HepG2 (cell line): ENCODE data around the gene RNU7-1. TPM values are rescaled to one million over a fixed set of nuclear protein-coding genes. Genes with fewer than 3 reads are reported as not detected.
A peak's percentile ranks its signal among the peaks of the same experiment; 100 is the strongest.

Experiments used
- ATAC-seq: fragments of 200-7000 bp; cut with Tn5 transposase; 3 replicates; pipeline ENCODE4 v1.9.1; 2020; ENCODE audit warnings: mild to moderate bottlenecking, moderate library complexity
- BruUV-seq: library from RNA; stranded (reverse); fragments of 400-500 nt; replicated peaks from 2 replicates; lab custom pipeline; 2021; lab: Mats Ljungman, UMichigan
- CTCF ChIA-PET: fragments of 300-600 bp; formaldehyde crosslinking; extraction: SDS; loops from one replicate; lab custom pipeline; 2021; ENCODE audit warnings: low total read pairs, inconsistent platforms, low intra/inter-chr PET ratio; lab: Yijun Ruan, JAX
- POLR2A ChIA-PET: fragments of 350-600 bp; sonication (Branson Sonifier 250); formaldehyde crosslinking; loops from one replicate; lab custom pipeline; 2020; ENCODE audit warnings: antibody characterized with exemption, inconsistent platforms; lab: Yijun Ruan, JAX
- DNase-seq: peaks from one replicate; pipeline ENCODE4 v3.0.0-alpha.2; 2015; ENCODE audit warnings: low spot score
- FAIRE-seq: peaks from 3 replicates; lab custom pipeline; 2011; peaks lifted over from hg19 to GRCh38; lab: Jason Lieb, UNC
- H2AFZ ChIP-seq: one replicate; pipeline ENCODE4 v1.6.1; 2011; ENCODE audit warnings: low read length, inconsistent platforms
- H3K27ac ChIP-seq: fragments of 300-600 bp; 3 replicates; pipeline ENCODE4 v1.8.0; 2011; ENCODE audit warnings: mixed run types, mild to moderate bottlenecking, mixed read lengths, low read length, inconsistent platforms; ENCODE audit not compliant: insufficient read depth; ENCODE audit errors: extremely low read length
- H3K27me3 ChIP-seq, 2 experiments: fragments of 200-600 bp in 1 of 2; 2 replicates in 1 of 2; 3 replicates in 1 of 2; pipeline versions ENCODE4 v1.6.0 to v1.8.0; 2011; ENCODE audit warnings: low read length in 2 of 2, mild to moderate bottlenecking in 2 of 2, moderate library complexity in 2 of 2, inconsistent platforms in 1 of 2; ENCODE audit not compliant: insufficient read depth in 2 of 2, control insufficient read depth in 1 of 2
- H3K36me3 ChIP-seq, 2 experiments: fragments of 200-600 bp in 1 of 2; replicated peaks in 1 of 2; 2 replicates in 1 of 2; 3 replicates in 1 of 2; pipeline versions ENCODE4 v1.5.1 to v1.8.0; 2011; ENCODE audit warnings: low read length in 2 of 2, inconsistent platforms in 1 of 2; ENCODE audit not compliant: insufficient read depth in 2 of 2, control insufficient read depth in 1 of 2
- H3K4me1 ChIP-seq: 2 replicates; pipeline ENCODE4 v1.5.1; 2012; ENCODE audit warnings: low read length, inconsistent platforms; ENCODE audit not compliant: insufficient read depth
- H3K4me2 ChIP-seq: 2 replicates; pipeline ENCODE4 v1.6.0; 2011; ENCODE audit warnings: low read depth, low read length, inconsistent platforms
- H3K4me3 ChIP-seq, 3 experiments: fragments of 200-600 bp in 1 of 3; sonication (generic), shearing (Covaris generic) in 1 of 3; replicated peaks in 1 of 3; 2 replicates each; pipeline ENCODE4 v1.5.1; 2011 to 2016; ENCODE audit warnings: low read length in 3 of 3, inconsistent platforms in 2 of 3, low read depth in 2 of 3, mild to moderate bottlenecking in 2 of 3, control low read depth in 1 of 3, mixed read lengths in 1 of 3; ENCODE audit not compliant: insufficient read depth in 1 of 3
- H3K79me2 ChIP-seq: one replicate; pipeline ENCODE4 v1.6.1; 2011; ENCODE audit warnings: low read length, inconsistent platforms; ENCODE audit not compliant: insufficient read depth
- H3K9ac ChIP-seq: 2 replicates; pipeline ENCODE4 v1.6.0; 2011; ENCODE audit warnings: mild to moderate bottlenecking, low read depth, low read length, inconsistent platforms; ENCODE audit not compliant: insufficient read depth
- H3K9me3 ChIP-seq: 2 replicates; pipeline ENCODE4 v1.5.1; 2012; ENCODE audit warnings: mild to moderate bottlenecking, low read length
- H4K20me1 ChIP-seq: 2 replicates; pipeline ENCODE4 v1.6.0; 2011; ENCODE audit warnings: inconsistent platforms, mild to moderate bottlenecking, low read length, moderate library complexity; ENCODE audit not compliant: insufficient read depth
- AGO2 ChIP-seq: fragments of 200-400 bp; formaldehyde crosslinking; optimal IDR thresholded peaks from 2 replicates; pipeline ENCODE3; 2017; ENCODE audit warnings: mild to moderate bottlenecking, low read depth, low read length, moderate library complexity
- BCL3 ChIP-seq: sonication (generic); formaldehyde crosslinking; IDR thresholded peaks from 2 replicates; pipeline ENCODE4 v1.5.1; 2020; ENCODE audit warnings: mild to moderate bottlenecking, missing genetic modification reagents, moderate library complexity
- CBFB ChIP-seq: sonication (generic); formaldehyde crosslinking; IDR thresholded peaks from 2 replicates; pipeline ENCODE4 v1.4.0; 2020; ENCODE audit warnings: missing genetic modification reagents
- CREB1 ChIP-seq, 2 experiments: fragments of 450-650 bp in 1 of 2; IDR thresholded peaks; 2 replicates each; pipeline ENCODE4 v1.6.1; 2016 to 2017; ENCODE audit warnings: control low read depth in 1 of 2, mild to moderate bottlenecking in 1 of 2, missing compliant biosample characterization in 1 of 2, missing genetic modification characterization in 1 of 2
- ESRRA ChIP-seq: sonication (generic); formaldehyde crosslinking; IDR thresholded peaks from 2 replicates; pipeline ENCODE4 v1.5.1; 2020; ENCODE audit warnings: mild to moderate bottlenecking, low read depth, missing genetic modification reagents
- GPBP1L1 ChIP-seq: sonication (generic); formaldehyde crosslinking; IDR thresholded peaks from 2 replicates; pipeline ENCODE4 v1.5.0; 2020; ENCODE audit warnings: mild to moderate bottlenecking, missing genetic modification reagents
- HCFC1 ChIP-seq: fragments of 150-350 bp; IDR thresholded peaks from 2 replicates; pipeline ENCODE4 v1.6.1; 2014; ENCODE audit warnings: low read depth, low read length
- HDAC1 ChIP-seq: sonication (generic); formaldehyde crosslinking; IDR thresholded peaks from 2 replicates; pipeline ENCODE4 v1.5.1; 2020; ENCODE audit warnings: mild to moderate bottlenecking, missing genetic modification reagents
- KDM3A ChIP-seq: IDR thresholded peaks from 2 replicates; pipeline ENCODE4 v1.6.1; 2018; ENCODE audit warnings: low read depth, missing compliant biosample characterization
- MIXL1 ChIP-seq: IDR thresholded peaks from 2 replicates; pipeline ENCODE4 v1.6.1; 2016
- MLLT10 ChIP-seq: sonication (generic); formaldehyde crosslinking; IDR thresholded peaks from 2 replicates; pipeline ENCODE4 v1.4.0; 2020; ENCODE audit warnings: missing genetic modification reagents
- NAIF1 ChIP-seq: sonication (generic); formaldehyde crosslinking; IDR thresholded peaks from 2 replicates; pipeline ENCODE4 v1.5.0; 2020; ENCODE audit warnings: mild to moderate bottlenecking, missing genetic modification reagents, borderline replicate concordance
- NCOR1 ChIP-seq: fragments of 200-600 bp; sonication (generic); IDR thresholded peaks from 2 replicates; pipeline ENCODE4 v1.7.0; 2017; ENCODE audit warnings: antibody characterized with exemption, low read length, borderline replicate concordance
- PATZ1 ChIP-seq: sonication (generic); formaldehyde crosslinking; IDR thresholded peaks from 2 replicates; pipeline ENCODE4 v1.4.0; 2020; ENCODE audit warnings: missing genetic modification reagents
- PHF8 ChIP-seq: sonication (generic); formaldehyde crosslinking; IDR thresholded peaks from 2 replicates; pipeline ENCODE4 v1.5.0; 2020; ENCODE audit warnings: missing genetic modification reagents
- TARDBP ChIP-seq: sonication (generic); formaldehyde crosslinking; IDR thresholded peaks from 2 replicates; pipeline ENCODE4 v1.8.0; 2022; ENCODE audit warnings: mild to moderate bottlenecking, missing genetic modification reagents
- XBP1 ChIP-seq: sonication (generic); formaldehyde crosslinking; IDR thresholded peaks from 2 replicates; pipeline ENCODE4 v1.5.0; 2020; ENCODE audit warnings: missing genetic modification reagents
- ZNF350 ChIP-seq: sonication (generic); formaldehyde crosslinking; IDR thresholded peaks from 2 replicates; pipeline ENCODE4 v1.4.0; 2020; ENCODE audit warnings: mild to moderate bottlenecking, low read depth, missing genetic modification reagents, borderline replicate concordance
- ZNF749 ChIP-seq: sonication (generic); formaldehyde crosslinking; IDR thresholded peaks from 2 replicates; pipeline ENCODE4 v1.8.0; 2022; ENCODE audit warnings: mild to moderate bottlenecking, missing genetic modification reagents, moderate library complexity, borderline replicate concordance
- WGBS: methylation state at CpG from one replicate; pipeline ENCODE4 v1.1.6; 2017; ENCODE audit warnings: low lambda C conversion rate; 5-methylcytosine and 5-hydroxymethylcytosine counted together
- in situ Hi-C: cut with HindIII; loops from 2 replicates; pipeline ENCODE4 v1.10.0; 2017; ENCODE audit warnings: low pct_unique_long_range_greater_than_20kb; ENCODE audit not compliant: extremely low pct_ligation_motif_present
- intact Hi-C: fragments of 100-400 bp; cut with micrococcal nuclease; formaldehyde crosslinking; loops from one replicate; pipeline ENCODE4 v1.10.0; 2022; ENCODE audit not compliant: unreplicated experiment
- polyA plus RNA-seq, 8 experiments: library from polyadenylated mRNA; depleted of rRNA in 3 of 8; stranded (reverse) in 7 of 8; unstranded in 1 of 8; fragments of >200 nt; fragmentation: Illumina TruSeq in 4 of 8; extraction: Trizol in 4 of 8; gene quantifications; 2 replicates each; pipeline versions ENCODE4 v1.2.1 to v1.2.3, GENCODE V29; 2011 to 2016; ENCODE audit warnings: low read depth in 4 of 8, missing spikeins in 1 of 8, mixed read lengths in 1 of 8; ENCODE audit not compliant: insufficient read depth in 1 of 8
- total RNA-seq, 5 experiments: library from RNA; depleted of rRNA; stranded (reverse); fragments of >200 nt; fragmentation: Illumina TruSeq; extraction: Trizol; gene quantifications; 2 replicates each; pipeline ENCODE4 v1.2.3, GENCODE V29; 2016; ENCODE audit warnings: low read depth in 1 of 5
- TF ChIP-seq, protein P1 (sequence below): sonication (generic); formaldehyde crosslinking; IDR thresholded peaks from 2 replicates; pipeline ENCODE4 v1.5.0; 2020; ENCODE audit warnings: missing genetic modification reagents

Gene RNU7-1
- total and polyA plus RNA-seq, 2 of the 13 experiments (the other 11 are each of a cell fraction or from before 2014, with no cell fraction given), result not detected

- Histone ChIP-seq H3K4me3 (peak overlapping the region; percentile 82 to 93 (median 90)), H3K36me3 (peaks cover 0 to 1% of the 10 kb centered on the region in 2 experiments; a peak in 1 of 5 replicates), H3K9me3 (no peaks in the 10 kb centered on the region), H3K79me2 (peaks cover 30% of the 10 kb centered on the region), H3K27ac (peak overlapping the region; percentile 54), H3K4me1 (peaks cover 66% of the 10 kb centered on the region), H3K4me2 (peak overlapping the region; percentile 88), H4K20me1 (no peaks in the 10 kb centered on the region), H3K9ac (peak overlapping the region; percentile 81), H2AFZ (no peak overlapping the region), H3K27me3 (no peaks in the 10 kb centered on the region; a peak in 1 of 5 replicates)
- WGBS, result 2% methylated on average over 63 of the region's 79 CpGs
- no TSS peak for BruUV-seq
- intact Hi-C loops, result loop anchor here (5.0 kb wide), 1 partner anchor 184 kb away; no protein-coding TSS in a partner anchor
- DNase-seq (no peak), FAIRE-seq (no peak), ATAC-seq (peak; percentile 3; the same call in 1 of the 3 replicates)
- ChIA-PET POLR2A (interaction anchor here (1.0 to 2.7 kb wide), 9 partner anchors 10 to 592 kb away, joined by 3 to 24 read pairs (median 4); partner anchors contain the start of genes C12orf57, CDCA3, RNU7-1 and SPSB2), CTCF (no interaction called here)
- in situ Hi-C loops, result no loop called here
- 0 out of 2 replicates have a peak, but pooled peaks have one; percentile 18 for TF ChIP-seq KDM3A (CRISPR knock-in tag)
- TF ChIP-seq, protein P1, sequence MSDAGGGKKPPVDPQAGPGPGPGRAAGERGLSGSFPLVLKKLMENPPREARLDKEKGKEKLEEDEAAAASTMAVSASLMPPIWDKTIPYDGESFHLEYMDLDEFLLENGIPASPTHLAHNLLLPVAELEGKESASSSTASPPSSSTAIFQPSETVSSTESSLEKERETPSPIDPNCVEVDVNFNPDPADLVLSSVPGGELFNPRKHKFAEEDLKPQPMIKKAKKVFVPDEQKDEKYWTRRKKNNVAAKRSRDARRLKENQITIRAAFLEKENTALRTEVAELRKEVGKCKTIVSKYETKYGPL, result no peak
- TF ChIP-seq AGO2, result no peak
- TF ChIP-seq HDAC1 (CRISPR knock-in tag), result peak; percentile 29; the same call in 1 of the 2 replicates
- TF ChIP-seq HCFC1, result no peak
- TF ChIP-seq ZNF749 (CRISPR knock-in tag), result no peak
- TF ChIP-seq MLLT10 (CRISPR knock-in tag), result no peak
- no peak for TF ChIP-seq ESRRA
- TF ChIP-seq PATZ1 (CRISPR knock-in tag), result peak; percentile 30; the same call in 1 of the 2 replicates
- no peak for TF ChIP-seq NAIF1
- TF ChIP-seq NCOR1, result no peak
- TF ChIP-seq XBP1, result no peak
- TF ChIP-seq TARDBP (CRISPR knock-in tag), result no peak
- no peak for TF ChIP-seq BCL3 (CRISPR knock-in tag)
- no peak for TF ChIP-seq ZNF350 (CRISPR knock-in tag)
- no peak for TF ChIP-seq MIXL1 (CRISPR knock-in tag)
- no peak for TF ChIP-seq GPBP1L1 (CRISPR knock-in tag)
- 0 out of 2 replicates have a peak, but pooled peaks have one; percentile 23 for TF ChIP-seq PHF8 (CRISPR knock-in tag)
- TF ChIP-seq CREB1 (IDR thresholded peaks at IDR 0.05), result no peak
- no peak for TF ChIP-seq CREB1 (CRISPR knock-in tag; IDR thresholded peaks at IDR 0.05)
- TF ChIP-seq CBFB (CRISPR knock-in tag), result no peak
Measured at GRCh38 chr12:6928022-6928702, 15.5 kb upstream of the RNU7-1 start.
